HEK293 (cell line): Measurements from ENCODE around the gene ZNF664.

Source experiments
- CTCF ChIA-PET: fragments of 350-600 bp; formaldehyde crosslinking; extraction: SDS; loops from one replicate; lab custom pipeline; 2021; ENCODE audit warnings: antibody characterized with exemption; lab: Yijun Ruan, JAX
- POLR2A ChIA-PET: fragments of 300-600 bp; formaldehyde crosslinking; extraction: SDS; loops from one replicate; lab custom pipeline; 2020; ENCODE audit warnings: antibody characterized with exemption, inconsistent platforms; lab: Yijun Ruan, JAX
- H3K27ac ChIP-seq: fragments of 200-500 bp; sonication (Bioruptor generic); 2 replicates; pipeline ENCODE4 v1.5.1; 2014; ENCODE audit warnings: low read depth, low read length, control low read depth, inconsistent platforms; ENCODE audit errors: extremely low read depth
- H3K36me3 ChIP-seq, 2 experiments: fragments of 200-500 bp in 1 of 2; sonication (Bioruptor generic) in 1 of 2; 1 replicate in 1 of 2; 2 replicates in 1 of 2; pipeline ENCODE4 v1.5.1; 2014 to 2017; ENCODE audit warnings: inconsistent platforms in 2 of 2, low read length in 2 of 2; ENCODE audit not compliant: control insufficient read depth in 2 of 2, insufficient read depth in 1 of 2
- H3K4me1 ChIP-seq: fragments of 200-500 bp; sonication (Bioruptor generic); 2 replicates; pipeline ENCODE4 v1.5.1; 2014; ENCODE audit warnings: mild to moderate bottlenecking, low read length, inconsistent platforms; ENCODE audit not compliant: control insufficient read depth, insufficient read depth
- H3K4me3 ChIP-seq: 2 replicates; pipeline ENCODE4 v1.5.1; 2011; ENCODE audit warnings: low read depth, mild to moderate bottlenecking, control low read depth, low read length, moderate library complexity
- H3K9me3 ChIP-seq: fragments of 200-500 bp; sonication (Bioruptor generic); 2 replicates; pipeline ENCODE4 v1.5.1; 2014; ENCODE audit warnings: low read depth, low read length, inconsistent platforms; ENCODE audit not compliant: control insufficient read depth, insufficient read depth
- IKZF3 ChIP-seq: fragments of 450-650 bp; IDR thresholded peaks from 2 replicates; pipeline ENCODE4 v1.5.0; 2018; ENCODE audit warnings: missing biosample characterization, mild to moderate bottlenecking, missing genetic modification characterization, moderate library complexity
- ZBTB20 ChIP-seq: fragments of 450-650 bp; formaldehyde crosslinking; IDR thresholded peaks from 2 replicates; pipeline ENCODE4 v1.5.1; 2016; ENCODE audit warnings: missing biosample characterization, missing genetic modification characterization
- ZBTB48 ChIP-seq: fragments of 450-650 bp; formaldehyde crosslinking; IDR thresholded peaks from 2 replicates; pipeline ENCODE4 v1.5.1; 2016; ENCODE audit warnings: missing biosample characterization, missing genetic modification characterization
- ZNF121 ChIP-seq: fragments of 450-650 bp; formaldehyde crosslinking; IDR thresholded peaks from 2 replicates; pipeline ENCODE4 v1.5.1; 2016; ENCODE audit warnings: missing biosample characterization, missing genetic modification characterization
- ZNF2 ChIP-seq: fragments of 450-650 bp; formaldehyde crosslinking; IDR thresholded peaks from 2 replicates; pipeline ENCODE4 v1.5.1; 2016; ENCODE audit warnings: missing biosample characterization, missing genetic modification characterization
- ZNF23 ChIP-seq: fragments of 450-650 bp; formaldehyde crosslinking; IDR thresholded peaks from 2 replicates; pipeline ENCODE4 v1.5.1; 2016; ENCODE audit warnings: missing biosample characterization, missing genetic modification characterization, borderline replicate concordance
- ZNF274 ChIP-seq, 2 experiments: fragments of 200-500 bp in 1 of 2; fragments of 450-650 bp in 1 of 2; sonication (Bioruptor generic) in 1 of 2; formaldehyde crosslinking in 1 of 2; IDR thresholded peaks; 2 replicates each; pipeline versions ENCODE4 v1.5.1 to v1.6.1; 2014 to 2016; ENCODE audit warnings: borderline replicate concordance in 1 of 2, inconsistent platforms in 1 of 2, low read length in 1 of 2, missing biosample characterization in 1 of 2, missing genetic modification characterization in 1 of 2
- ZNF37A ChIP-seq: fragments of 450-650 bp; IDR thresholded peaks from 2 replicates; pipeline ENCODE4 v1.5.1; 2018; ENCODE audit warnings: missing biosample characterization, missing genetic modification characterization
- ZNF530 ChIP-seq: fragments of 450-650 bp; formaldehyde crosslinking; IDR thresholded peaks from 2 replicates; pipeline ENCODE4 v1.5.1; 2016; ENCODE audit warnings: low read depth, missing biosample characterization, missing genetic modification characterization
- ZNF654 ChIP-seq: fragments of 450-650 bp; formaldehyde crosslinking; IDR thresholded peaks from 2 replicates; pipeline ENCODE4 v1.5.1; 2016; ENCODE audit warnings: low read depth, missing biosample characterization, missing genetic modification characterization
- ZNF777 ChIP-seq: fragments of 450-650 bp; formaldehyde crosslinking; IDR thresholded peaks from 2 replicates; pipeline ENCODE4 v1.5.1; 2017; ENCODE audit warnings: missing biosample characterization, missing genetic modification characterization, borderline replicate concordance
- ZNF792 ChIP-seq: fragments of 450-650 bp; formaldehyde crosslinking; IDR thresholded peaks from 2 replicates; pipeline ENCODE4 v1.5.1; 2016; ENCODE audit warnings: missing biosample characterization, missing genetic modification characterization
- ZSCAN23 ChIP-seq: fragments of 450-650 bp; formaldehyde crosslinking; IDR thresholded peaks from 2 replicates; pipeline ENCODE4 v1.5.1; 2016; ENCODE audit warnings: missing biosample characterization, missing genetic modification characterization
- TF ChIP-seq, protein P1 (sequence below): fragments of 450-650 bp; formaldehyde crosslinking; conservative IDR thresholded peaks from 2 replicates; pipeline ENCODE4 v1.5.1; 2016; ENCODE audit warnings: low read depth, missing biosample characterization, missing genetic modification characterization
- TF ChIP-seq, protein P2 (sequence below): fragments of 450-650 bp; formaldehyde crosslinking; IDR thresholded peaks from 2 replicates; pipeline ENCODE4 v1.5.1; 2016; ENCODE audit warnings: missing biosample characterization, missing genetic modification characterization
- TF ChIP-seq, protein P3 (sequence below): fragments of 450-650 bp; formaldehyde crosslinking; IDR thresholded peaks from 2 replicates; pipeline ENCODE4 v1.5.1; 2016; ENCODE audit warnings: missing biosample characterization, missing genetic modification characterization
- TF ChIP-seq, protein P4 (sequence below): fragments of 450-650 bp; formaldehyde crosslinking; IDR thresholded peaks from 2 replicates; pipeline ENCODE4 v1.5.1; 2017; ENCODE audit warnings: missing biosample characterization, mild to moderate bottlenecking, missing genetic modification characterization, moderate library complexity

Gene ZNF664

DNA sequence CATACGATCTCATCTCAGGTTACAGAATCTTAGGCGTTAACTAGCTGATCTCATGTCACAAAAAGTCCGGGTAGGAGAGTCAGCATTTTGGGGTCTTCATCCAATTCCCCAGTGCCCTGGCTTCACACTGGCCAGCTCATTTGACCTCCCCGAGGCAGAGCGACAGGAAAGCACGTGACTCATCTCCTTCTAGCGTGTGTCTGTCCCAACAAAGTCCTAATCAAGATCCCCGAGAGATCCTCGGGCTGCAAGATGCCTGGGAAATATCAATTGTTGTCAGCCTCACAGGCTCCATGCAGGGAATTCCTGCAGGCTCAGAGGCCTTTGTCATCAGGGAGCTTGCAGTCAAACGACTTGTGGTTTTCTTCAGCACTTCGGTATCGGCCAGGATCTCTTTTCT, 57.5 kb downstream of the ZNF664 start (continued):
- TF ChIP-seq, protein P1, sequence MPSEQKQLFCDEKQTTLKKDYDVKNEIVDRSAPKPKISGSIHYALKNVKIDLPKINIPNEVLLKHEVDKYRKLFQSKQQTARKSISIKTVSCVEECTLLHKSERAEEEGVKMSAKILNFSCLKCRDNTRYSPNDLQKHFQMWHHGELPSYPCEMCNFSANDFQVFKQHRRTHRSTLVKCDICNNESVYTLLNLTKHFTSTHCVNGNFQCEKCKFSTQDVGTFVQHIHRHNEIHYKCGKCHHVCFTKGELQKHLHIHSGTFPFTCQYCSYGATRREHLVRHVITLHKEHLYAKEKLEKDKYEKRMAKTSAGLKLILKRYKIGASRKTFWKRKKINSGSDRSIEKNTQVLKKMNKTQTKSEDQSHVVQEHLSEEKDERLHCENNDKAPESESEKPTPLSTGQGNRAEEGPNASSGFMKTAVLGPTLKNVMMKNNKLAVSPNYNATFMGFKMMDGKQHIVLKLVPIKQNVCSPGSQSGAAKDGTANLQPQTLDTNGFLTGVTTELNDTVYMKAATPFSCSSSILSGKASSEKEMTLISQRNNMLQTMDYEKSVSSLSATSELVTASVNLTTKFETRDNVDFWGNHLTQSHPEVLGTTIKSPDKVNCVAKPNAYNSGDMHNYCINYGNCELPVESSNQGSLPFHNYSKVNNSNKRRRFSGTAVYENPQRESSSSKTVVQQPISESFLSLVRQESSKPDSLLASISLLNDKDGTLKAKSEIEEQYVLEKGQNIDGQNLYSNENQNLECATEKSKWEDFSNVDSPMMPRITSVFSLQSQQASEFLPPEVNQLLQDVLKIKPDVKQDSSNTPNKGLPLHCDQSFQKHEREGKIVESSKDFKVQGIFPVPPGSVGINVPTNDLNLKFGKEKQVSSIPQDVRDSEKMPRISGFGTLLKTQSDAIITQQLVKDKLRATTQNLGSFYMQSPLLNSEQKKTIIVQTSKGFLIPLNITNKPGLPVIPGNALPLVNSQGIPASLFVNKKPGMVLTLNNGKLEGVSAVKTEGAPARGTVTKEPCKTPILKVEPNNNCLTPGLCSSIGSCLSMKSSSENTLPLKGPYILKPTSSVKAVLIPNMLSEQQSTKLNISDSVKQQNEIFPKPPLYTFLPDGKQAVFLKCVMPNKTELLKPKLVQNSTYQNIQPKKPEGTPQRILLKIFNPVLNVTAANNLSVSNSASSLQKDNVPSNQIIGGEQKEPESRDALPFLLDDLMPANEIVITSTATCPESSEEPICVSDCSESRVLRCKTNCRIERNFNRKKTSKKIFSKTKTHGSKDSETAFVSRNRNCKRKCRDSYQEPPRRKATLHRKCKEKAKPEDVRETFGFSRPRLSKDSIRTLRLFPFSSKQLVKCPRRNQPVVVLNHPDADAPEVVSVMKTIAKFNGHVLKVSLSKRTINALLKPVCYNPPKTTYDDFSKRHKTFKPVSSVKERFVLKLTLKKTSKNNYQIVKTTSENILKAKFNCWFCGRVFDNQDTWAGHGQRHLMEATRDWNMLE (tag by site-specific recombination), result no peak
- TF ChIP-seq ZSCAN23 (tag by site-specific recombination) (no peak), ZNF530 (tag by site-specific recombination) (no peak)
- TF ChIP-seq, protein P2, sequence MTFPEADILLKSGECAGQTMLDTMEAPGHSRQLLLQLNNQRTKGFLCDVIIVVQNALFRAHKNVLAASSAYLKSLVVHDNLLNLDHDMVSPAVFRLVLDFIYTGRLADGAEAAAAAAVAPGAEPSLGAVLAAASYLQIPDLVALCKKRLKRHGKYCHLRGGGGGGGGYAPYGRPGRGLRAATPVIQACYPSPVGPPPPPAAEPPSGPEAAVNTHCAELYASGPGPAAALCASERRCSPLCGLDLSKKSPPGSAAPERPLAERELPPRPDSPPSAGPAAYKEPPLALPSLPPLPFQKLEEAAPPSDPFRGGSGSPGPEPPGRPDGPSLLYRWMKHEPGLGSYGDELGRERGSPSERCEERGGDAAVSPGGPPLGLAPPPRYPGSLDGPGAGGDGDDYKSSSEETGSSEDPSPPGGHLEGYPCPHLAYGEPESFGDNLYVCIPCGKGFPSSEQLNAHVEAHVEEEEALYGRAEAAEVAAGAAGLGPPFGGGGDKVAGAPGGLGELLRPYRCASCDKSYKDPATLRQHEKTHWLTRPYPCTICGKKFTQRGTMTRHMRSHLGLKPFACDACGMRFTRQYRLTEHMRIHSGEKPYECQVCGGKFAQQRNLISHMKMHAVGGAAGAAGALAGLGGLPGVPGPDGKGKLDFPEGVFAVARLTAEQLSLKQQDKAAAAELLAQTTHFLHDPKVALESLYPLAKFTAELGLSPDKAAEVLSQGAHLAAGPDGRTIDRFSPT, result no peak

DNA sequence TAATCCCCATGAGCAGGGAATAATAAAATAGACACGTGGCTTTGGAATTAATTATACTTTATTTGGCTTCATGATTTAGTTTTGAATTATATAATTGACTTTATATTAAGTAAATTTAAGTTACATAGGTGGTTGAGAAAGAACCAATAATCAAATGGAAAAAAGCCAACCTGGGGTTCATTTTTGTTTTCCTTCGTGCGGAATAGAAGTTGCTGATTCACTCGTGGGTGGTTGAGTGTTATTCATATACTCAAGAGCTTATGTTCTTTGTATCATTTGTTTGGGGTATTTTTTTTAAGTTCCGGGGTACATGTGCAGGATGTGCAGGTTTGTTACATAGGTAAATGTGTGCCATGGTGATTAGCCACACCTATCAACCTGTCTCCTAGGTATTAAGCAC, 58.0 kb downstream of the ZNF664 start:
- Histone ChIP-seq H3K4me1 (no peaks in the 10 kb centered on the region), H3K27ac (no peak overlapping the region), H3K4me3 (no peak overlapping the region)
- POLR2A ChIA-PET, result no interaction called here
- TF ChIP-seq ZNF777 (tag by site-specific recombination), result no peak
- TF ChIP-seq ZBTB48 (tag by site-specific recombination), result no peak
- TF ChIP-seq ZNF2 (tag by site-specific recombination), result no peak
- no peak for TF ChIP-seq ZNF37A (tag by site-specific recombination)
- TF ChIP-seq, all 188 proteins: peak for 0
- H3K36me3 ChIP-seq, result no peaks in the 10 kb centered on the region
- CTCF ChIA-PET, result interaction anchor here (0.6 to 3.6 kb wide), 9 partner anchors 11 to 741 kb away, joined by 3 to 19 read pairs (median 4); no protein-coding TSS in a partner anchor
- H3K9me3 ChIP-seq, result no peaks in the 10 kb centered on the region

DNA sequence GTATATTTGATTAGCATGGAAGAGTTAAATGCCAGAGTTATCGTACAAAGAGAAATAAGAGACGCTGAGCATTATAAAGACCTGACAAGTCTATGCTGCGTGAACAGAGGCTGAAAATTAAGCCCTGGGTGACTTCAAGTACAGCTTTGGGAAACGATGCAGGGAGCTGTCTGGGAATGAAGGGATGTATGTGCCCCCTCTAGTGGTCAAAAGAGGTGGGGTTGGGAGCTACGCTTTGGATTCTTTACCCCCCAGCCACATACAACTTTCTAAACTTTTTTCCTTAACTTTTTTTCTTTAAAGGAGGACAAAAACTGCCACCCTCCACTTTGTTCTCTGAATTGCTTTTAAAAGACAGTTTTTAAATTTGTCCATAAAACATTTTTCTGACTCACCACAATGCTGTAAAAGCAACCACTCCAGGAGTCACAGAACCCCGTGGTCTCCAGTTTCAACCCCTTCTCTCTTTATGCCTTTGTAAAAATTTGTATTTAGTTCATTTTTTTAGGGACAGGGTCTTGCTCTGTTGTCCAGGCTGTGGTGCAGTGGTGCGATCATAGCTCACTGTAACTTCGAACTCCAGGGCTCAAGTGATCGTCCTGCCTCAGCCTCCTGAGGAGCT, 59.4 kb downstream of the ZNF664 start:
- H3K4me1 ChIP-seq, result peaks cover 2% of the 10 kb centered on the region; the same call in 1 of the 2 replicates
- no peak overlapping the region for H3K4me3 ChIP-seq
- H3K9me3 ChIP-seq, result no peaks in the 10 kb centered on the region
- TF ChIP-seq ZNF274 (IDR thresholded peaks at IDR 0.05; ENCODE audit: low read length) (no peak), ZNF274 (tag by site-specific recombination; IDR thresholded peaks at IDR 0.05; ENCODE audit: borderline replicate concordance) (no peak), ZNF121 (tag by site-specific recombination) (peak; percentile 10; the same call in 1 of the 2 replicates), ZNF792 (tag by site-specific recombination) (no peak), IKZF3 (tag by site-specific recombination) (0 out of 2 replicates have a peak, but pooled peaks have one; percentile 68), ZBTB20 (tag by site-specific recombination) (no peak), ZNF2 (tag by site-specific recombination) (peak; percentile 63; the same call in 1 of the 2 replicates), ZNF654 (tag by site-specific recombination) (peak; percentile 85), ZNF23 (tag by site-specific recombination) (no peak)
- TF ChIP-seq, protein P3, sequence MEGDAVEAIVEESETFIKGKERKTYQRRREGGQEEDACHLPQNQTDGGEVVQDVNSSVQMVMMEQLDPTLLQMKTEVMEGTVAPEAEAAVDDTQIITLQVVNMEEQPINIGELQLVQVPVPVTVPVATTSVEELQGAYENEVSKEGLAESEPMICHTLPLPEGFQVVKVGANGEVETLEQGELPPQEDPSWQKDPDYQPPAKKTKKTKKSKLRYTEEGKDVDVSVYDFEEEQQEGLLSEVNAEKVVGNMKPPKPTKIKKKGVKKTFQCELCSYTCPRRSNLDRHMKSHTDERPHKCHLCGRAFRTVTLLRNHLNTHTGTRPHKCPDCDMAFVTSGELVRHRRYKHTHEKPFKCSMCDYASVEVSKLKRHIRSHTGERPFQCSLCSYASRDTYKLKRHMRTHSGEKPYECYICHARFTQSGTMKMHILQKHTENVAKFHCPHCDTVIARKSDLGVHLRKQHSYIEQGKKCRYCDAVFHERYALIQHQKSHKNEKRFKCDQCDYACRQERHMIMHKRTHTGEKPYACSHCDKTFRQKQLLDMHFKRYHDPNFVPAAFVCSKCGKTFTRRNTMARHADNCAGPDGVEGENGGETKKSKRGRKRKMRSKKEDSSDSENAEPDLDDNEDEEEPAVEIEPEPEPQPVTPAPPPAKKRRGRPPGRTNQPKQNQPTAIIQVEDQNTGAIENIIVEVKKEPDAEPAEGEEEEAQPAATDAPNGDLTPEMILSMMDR, result peak; percentile 29; the same call in 1 of the 2 replicates
- TF ChIP-seq, protein P4, sequence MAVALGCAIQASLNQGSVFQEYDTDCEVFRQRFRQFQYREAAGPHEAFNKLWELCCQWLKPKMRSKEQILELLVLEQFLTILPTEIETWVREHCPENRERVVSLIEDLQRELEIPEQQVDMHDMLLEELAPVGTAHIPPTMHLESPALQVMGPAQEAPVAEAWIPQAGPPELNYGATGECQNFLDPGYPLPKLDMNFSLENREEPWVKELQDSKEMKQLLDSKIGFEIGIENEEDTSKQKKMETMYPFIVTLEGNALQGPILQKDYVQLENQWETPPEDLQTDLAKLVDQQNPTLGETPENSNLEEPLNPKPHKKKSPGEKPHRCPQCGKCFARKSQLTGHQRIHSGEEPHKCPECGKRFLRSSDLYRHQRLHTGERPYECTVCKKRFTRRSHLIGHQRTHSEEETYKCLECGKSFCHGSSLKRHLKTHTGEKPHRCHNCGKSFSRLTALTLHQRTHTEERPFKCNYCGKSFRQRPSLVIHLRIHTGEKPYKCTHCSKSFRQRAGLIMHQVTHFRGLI (tag by site-specific recombination), result no peak
- no peak overlapping the region for H3K27ac ChIP-seq
- H3K36me3 ChIP-seq, result no peaks in the 10 kb centered on the region
- ChIA-PET CTCF (interaction anchor here (0.6 to 3.6 kb wide), 33 partner anchors 10 to 878 kb away, joined by 3 to 19 read pairs (median 4); no protein-coding TSS in a partner anchor), POLR2A (interaction anchor here (0.6 to 1.2 kb wide), 3 partner anchors 321 to 394 kb away, joined by 3 to 8 read pairs (median 3); partner anchors contain the start of gene ATP6V0A2)
